ENCODE results near the gene ENPP5.

DNA sequence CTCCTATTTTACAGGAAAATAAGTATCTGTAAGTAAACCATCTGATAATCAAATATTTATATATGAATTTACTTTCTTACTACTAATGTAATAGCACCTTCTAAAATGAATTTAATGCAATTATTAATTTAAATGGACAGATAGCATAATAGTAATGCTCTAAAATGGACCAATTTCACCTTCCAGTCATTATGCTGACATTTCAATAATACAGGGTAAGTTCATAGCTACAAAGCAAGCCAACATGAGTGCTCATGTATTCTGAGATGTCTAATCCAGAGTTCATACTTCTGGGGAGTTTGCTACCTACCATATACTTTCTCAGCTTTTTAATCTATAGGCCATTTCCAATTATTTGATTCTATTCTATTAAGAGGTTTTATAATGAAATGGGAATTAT, 11.6 kb downstream of the ENPP5 start:
- TF ChIP-seq CTCF (IDR thresholded peaks at IDR 0.05): no peak
- TF ChIP-seq POLR2A (IDR thresholded peaks at IDR 0.05): no peak

Measured in esophagus squamous epithelium (tissue), 4 donors.